Measurements from ENCODE around the gene AUP1. TPM values are rescaled to one million over a fixed set of nuclear protein-coding genes. Genes with fewer than 3 reads are reported as not detected.
A peak's percentile ranks its signal among the peaks of the same experiment; 100 is the strongest.

The AUP1 gene
- total RNA-seq, 4 donors from 2014 or later: 164 to 264 (median 189) TPM

GRCh38 chr2:74544634-74545033 lies 15.1 kb upstream of the AUP1 start:
- no peaks in the 10 kb centered on the region for H3K36me3 ChIP-seq
- 60 to 71% methylated on average over 1 to 3 of the region's 3 CpGs for WGBS, 2 donors (ENCODE audit: low coverage in 1 of 2)
- H3K4me3 ChIP-seq: no peak overlapping the region
- intact Hi-C loops (cut with DNase I; ENCODE audit: low total_unique reads): no loop called here
- no peak for DNase-seq
- H3K4me1 ChIP-seq: peaks cover 6 to 15% (median 9%) of the 10 kb centered on the region in 4 donors
- H3K27me3 ChIP-seq: no peaks in the 10 kb centered on the region
- TF ChIP-seq, protein P1, sequence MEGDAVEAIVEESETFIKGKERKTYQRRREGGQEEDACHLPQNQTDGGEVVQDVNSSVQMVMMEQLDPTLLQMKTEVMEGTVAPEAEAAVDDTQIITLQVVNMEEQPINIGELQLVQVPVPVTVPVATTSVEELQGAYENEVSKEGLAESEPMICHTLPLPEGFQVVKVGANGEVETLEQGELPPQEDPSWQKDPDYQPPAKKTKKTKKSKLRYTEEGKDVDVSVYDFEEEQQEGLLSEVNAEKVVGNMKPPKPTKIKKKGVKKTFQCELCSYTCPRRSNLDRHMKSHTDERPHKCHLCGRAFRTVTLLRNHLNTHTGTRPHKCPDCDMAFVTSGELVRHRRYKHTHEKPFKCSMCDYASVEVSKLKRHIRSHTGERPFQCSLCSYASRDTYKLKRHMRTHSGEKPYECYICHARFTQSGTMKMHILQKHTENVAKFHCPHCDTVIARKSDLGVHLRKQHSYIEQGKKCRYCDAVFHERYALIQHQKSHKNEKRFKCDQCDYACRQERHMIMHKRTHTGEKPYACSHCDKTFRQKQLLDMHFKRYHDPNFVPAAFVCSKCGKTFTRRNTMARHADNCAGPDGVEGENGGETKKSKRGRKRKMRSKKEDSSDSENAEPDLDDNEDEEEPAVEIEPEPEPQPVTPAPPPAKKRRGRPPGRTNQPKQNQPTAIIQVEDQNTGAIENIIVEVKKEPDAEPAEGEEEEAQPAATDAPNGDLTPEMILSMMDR (IDR thresholded peaks at IDR 0.05): peak in 1 of 5 experiments; percentile 13
- TF ChIP-seq POLR2A (IDR thresholded peaks at IDR 0.05): no peak
- TF ChIP-seq EP300 (IDR thresholded peaks at IDR 0.05; ENCODE audit: low read depth): no peak
- no peak for TF ChIP-seq POLR2AphosphoS5 (IDR thresholded peaks at IDR 0.05)
- no peak overlapping the region for H3K27ac ChIP-seq
- H3K9me3 ChIP-seq: no peaks in the 10 kb centered on the region
- in situ Hi-C loops (cut with MboI; ENCODE audit: low pct_ligation_motif_present in 1 of 4, low pct_unique_long_range_greater_than_20kb in 1 of 4, low sequenced_read_pairs in 3 of 4): no loop called here

GRCh38 chr2:74542978-74543377 lies 13.5 kb upstream of the AUP1 start:
- no peaks in the 10 kb centered on the region for H3K27me3 ChIP-seq
- H3K4me3 ChIP-seq: no peak overlapping the region
- no peak for DNase-seq
- H3K36me3 ChIP-seq: no peaks in the 10 kb centered on the region
- WGBS, 2 donors (ENCODE audit: low coverage in 1 of 2): 91 to 100% methylated on average over 1 of the region's 1 CpG
- intact Hi-C loops (cut with DNase I; ENCODE audit: low total_unique reads): no loop called here
- TF ChIP-seq EP300 (IDR thresholded peaks at IDR 0.05; ENCODE audit: low read depth) (no peak), POLR2A (IDR thresholded peaks at IDR 0.05) (no peak), POLR2AphosphoS5 (IDR thresholded peaks at IDR 0.05) (no peak)
- TF ChIP-seq, protein P1 (IDR thresholded peaks at IDR 0.05): no peak
- no peaks in the 10 kb centered on the region for H3K4me1 ChIP-seq
- no peak overlapping the region for H3K27ac ChIP-seq
- H3K9me3 ChIP-seq: no peaks in the 10 kb centered on the region
- in situ Hi-C loops (cut with MboI; ENCODE audit: low pct_ligation_motif_present in 1 of 4, low pct_unique_long_range_greater_than_20kb in 1 of 4, low sequenced_read_pairs in 3 of 4): no loop called here

DNA sequence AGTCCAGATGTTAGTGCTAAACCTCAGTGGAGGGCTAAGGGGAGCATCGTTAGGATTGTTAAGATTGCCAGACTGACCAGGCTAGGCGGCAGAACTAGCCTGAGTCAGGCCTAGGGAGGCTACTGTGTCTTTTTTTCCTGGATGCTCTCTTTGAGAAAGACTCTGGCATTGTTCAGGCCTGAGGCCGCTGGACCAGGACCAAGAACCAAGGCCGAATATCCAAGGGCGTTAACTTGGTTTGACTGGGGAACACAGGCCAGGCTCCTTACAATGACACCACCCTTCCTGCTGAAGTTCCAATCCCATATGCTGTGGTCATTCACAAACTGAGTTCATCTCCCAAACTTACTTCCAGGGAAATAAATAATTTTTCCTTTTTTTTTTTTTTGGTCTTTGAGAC lies 10.8 kb upstream of the AUP1 start:
- no peaks in the 10 kb centered on the region for H3K36me3 ChIP-seq

DNA sequence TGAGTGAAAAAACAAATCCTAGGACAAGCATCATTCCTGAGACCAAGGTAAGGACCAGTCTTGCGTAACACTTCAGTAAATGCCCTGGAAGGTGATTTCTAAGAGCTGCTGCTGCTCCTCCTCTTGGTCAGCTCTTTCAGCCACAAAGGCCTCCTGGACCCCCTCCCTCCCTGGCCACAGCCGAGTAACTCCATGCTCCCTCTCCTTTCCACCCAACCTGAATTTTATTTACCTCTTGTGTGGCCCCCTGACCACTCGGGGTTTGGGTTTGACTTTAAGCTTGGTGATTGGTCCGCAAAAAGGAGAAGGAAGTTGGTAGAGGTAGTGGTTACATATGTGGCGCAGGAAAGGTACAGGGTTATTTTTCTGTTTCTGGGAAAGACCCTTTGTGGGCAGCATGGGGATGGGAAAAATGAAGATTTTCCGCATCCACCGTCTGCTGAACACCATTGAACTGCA lies 9.4 kb upstream of the AUP1 start:
- no peaks in the 10 kb centered on the region for H3K36me3 ChIP-seq
- in situ Hi-C loops (cut with MboI; ENCODE audit: low pct_ligation_motif_present in 1 of 4, low pct_unique_long_range_greater_than_20kb in 1 of 4, low sequenced_read_pairs in 3 of 4) (no loop called here), intact Hi-C loops (cut with DNase I; ENCODE audit: low total_unique reads) (no loop called here)
- no peaks in the 10 kb centered on the region for H3K9me3 ChIP-seq
- no peaks in the 10 kb centered on the region for H3K4me1 ChIP-seq
- no peak for DNase-seq
- no peak for TF ChIP-seq EP300 (IDR thresholded peaks at IDR 0.05; ENCODE audit: low read depth)
- no peak for TF ChIP-seq POLR2AphosphoS5 (IDR thresholded peaks at IDR 0.05)
- no peak for TF ChIP-seq POLR2A (IDR thresholded peaks at IDR 0.05)
- TF ChIP-seq, protein P1 (IDR thresholded peaks at IDR 0.05): no peak
- WGBS, 2 donors (ENCODE audit: low coverage in 1 of 2): 61 to 100% methylated on average over 1 to 7 of the region's 7 CpGs
- H3K4me3 ChIP-seq: no peak overlapping the region
- no peak overlapping the region for H3K27ac ChIP-seq
- no peaks in the 10 kb centered on the region for H3K27me3 ChIP-seq

More for the DNA sequence above, 10.8 kb upstream of the AUP1 start:
- Histone ChIP-seq H3K4me1 (no peaks in the 10 kb centered on the region), H3K27ac (no peak overlapping the region), H3K27me3 (no peaks in the 10 kb centered on the region), H3K4me3 (no peak overlapping the region), H3K9me3 (no peaks in the 10 kb centered on the region)
- DNase-seq: no peak
- 67% methylated on average over 5 of the region's 5 CpGs; no CpG with 5 or more reads in 1 of the 2 donors for WGBS, 2 donors (ENCODE audit: low coverage in 1 of 2)
- intact Hi-C loops (cut with DNase I; ENCODE audit: low total_unique reads) (no loop called here), in situ Hi-C loops (cut with MboI; ENCODE audit: low pct_ligation_motif_present in 1 of 4, low pct_unique_long_range_greater_than_20kb in 1 of 4, low sequenced_read_pairs in 3 of 4) (no loop called here)
- no peak for TF ChIP-seq POLR2A (IDR thresholded peaks at IDR 0.05)

DNA sequence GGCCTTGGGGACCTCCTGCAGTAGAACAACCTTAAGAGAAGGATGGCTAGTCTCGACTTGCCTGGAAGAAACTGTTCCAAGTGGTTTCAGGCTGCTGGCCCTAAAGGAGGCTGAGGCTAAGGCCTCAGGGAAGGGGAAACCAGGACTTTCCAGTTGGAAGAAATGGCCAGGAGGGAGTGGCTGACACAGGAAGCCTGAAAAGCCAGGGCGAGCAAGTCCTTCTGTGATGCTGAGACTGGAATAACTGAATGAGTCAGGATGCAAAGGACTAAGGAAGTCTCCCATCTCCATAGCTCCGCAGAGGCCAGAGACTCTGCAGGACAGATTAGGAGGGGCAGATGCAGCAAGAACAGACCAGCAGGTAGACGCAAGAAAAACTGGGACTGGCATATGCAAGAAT lies 7.6 kb upstream of the AUP1 start:
- intact Hi-C loops (cut with DNase I; ENCODE audit: low total_unique reads) (no loop called here), in situ Hi-C loops (cut with MboI; ENCODE audit: low pct_ligation_motif_present in 1 of 4, low pct_unique_long_range_greater_than_20kb in 1 of 4, low sequenced_read_pairs in 3 of 4) (no loop called here)
- TF ChIP-seq POLR2AphosphoS5 (IDR thresholded peaks at IDR 0.05) (no peak), EP300 (IDR thresholded peaks at IDR 0.05; ENCODE audit: low read depth) (no peak)
- TF ChIP-seq, protein P1 (IDR thresholded peaks at IDR 0.05): no peak
- H3K27me3 ChIP-seq: no peaks in the 10 kb centered on the region
- 71 to 83% methylated on average over 2 to 4 of the region's 4 CpGs for WGBS, 2 donors (ENCODE audit: low coverage in 1 of 2)
- H3K4me3 ChIP-seq: no peak overlapping the region
- peaks cover 0 to under 1% (median 0%) of the 10 kb centered on the region in 4 donors for H3K4me1 ChIP-seq
- DNase-seq: no peak
- H3K27ac ChIP-seq: no peak overlapping the region
- H3K9me3 ChIP-seq: no peaks in the 10 kb centered on the region
- peaks cover 0 to 4% (median 0%) of the 10 kb centered on the region in 4 donors for H3K36me3 ChIP-seq

Data from transverse colon (tissue), 4 donors.